ENCODE data around the gene PLPPR3. TPM values are rescaled to one million over a fixed set of nuclear protein-coding genes. Genes with fewer than 3 reads are reported as not detected.

The PLPPR3 gene
- total and polyA plus RNA-seq, 9 of the 15 experiments (the other 6 are each of a cell fraction or from before 2014, with no cell fraction given): 0.01 to 48.2 (median 8.6) TPM

GRCh38 chr19:858868-859843 is 37.4 kb upstream of the PLPPR3 start, which contains the start of gene CFD (continued):
- TF ChIP-seq PREB (CRISPR knock-in tag; IDR thresholded peaks at IDR 0.05): no peak
- TF ChIP-seq THRB (CRISPR knock-in tag; conservative IDR thresholded peaks at IDR 0.05): no peak
- TF ChIP-seq NKRF (IDR thresholded peaks at IDR 0.05; ENCODE audit: borderline replicate concordance): no peak
- no peak for TF ChIP-seq ZNF347 (CRISPR knock-in tag; IDR thresholded peaks at IDR 0.05; ENCODE audit: low read depth)
- no peak for TF ChIP-seq ATF3 (IDR thresholded peaks at IDR 0.05)
- no peak for TF ChIP-seq ATF3 (CRISPR knock-in tag; conservative IDR thresholded peaks at IDR 0.05)
- TF ChIP-seq BCOR (IDR thresholded peaks at IDR 0.05): peak; percentile 30; the same call in 1 of the 2 replicates
- TF ChIP-seq HBP1 (CRISPR knock-in tag; IDR thresholded peaks at IDR 0.05): no peak
- TF ChIP-seq HMG20B (CRISPR knock-in tag; IDR thresholded peaks at IDR 0.05): no peak
- TF ChIP-seq MITF (IDR thresholded peaks at IDR 0.05): no peak
- TF ChIP-seq ZNF121 (CRISPR knock-in tag; conservative IDR thresholded peaks at IDR 0.05): no peak
- TF ChIP-seq ZNF253 (CRISPR knock-in tag; conservative IDR thresholded peaks at IDR 0.05): no peak
- TF ChIP-seq SMARCE1 (IDR thresholded peaks at IDR 0.05): no peak

All from K562 (cell line).